Fibroblast of skin of back (primary cell): ENCODE results near the gene MYDGF. TPM values are rescaled to one million over a fixed set of nuclear protein-coding genes. Genes with fewer than 3 reads are reported as not detected.
"Not testable (repeated sequence)": the region's sequence is repeated elsewhere in the genome, so short reads cannot be mapped to it uniquely, and the experiment has no call there.

ENCODE experiments used
- DNase-seq: peaks from one replicate; pipeline ENCODE4 v3.0.0-alpha.2; 2013
- polyA plus RNA-seq, 2 experiments: library from polyadenylated mRNA; unstranded; fragments of 120-200 nt; gene quantifications; one replicate each; pipeline ENCODE4 v1.2.1, GENCODE V29; 2013; ENCODE audit not compliant: insufficient read length in 2 of 2

MYDGF gene
- 253 TPM for polyA plus RNA-seq (2013, experiment 1 of 2; ENCODE audit: insufficient read length)
- polyA plus RNA-seq (2013, experiment 2 of 2; ENCODE audit: insufficient read length): 171 TPM

DNA sequence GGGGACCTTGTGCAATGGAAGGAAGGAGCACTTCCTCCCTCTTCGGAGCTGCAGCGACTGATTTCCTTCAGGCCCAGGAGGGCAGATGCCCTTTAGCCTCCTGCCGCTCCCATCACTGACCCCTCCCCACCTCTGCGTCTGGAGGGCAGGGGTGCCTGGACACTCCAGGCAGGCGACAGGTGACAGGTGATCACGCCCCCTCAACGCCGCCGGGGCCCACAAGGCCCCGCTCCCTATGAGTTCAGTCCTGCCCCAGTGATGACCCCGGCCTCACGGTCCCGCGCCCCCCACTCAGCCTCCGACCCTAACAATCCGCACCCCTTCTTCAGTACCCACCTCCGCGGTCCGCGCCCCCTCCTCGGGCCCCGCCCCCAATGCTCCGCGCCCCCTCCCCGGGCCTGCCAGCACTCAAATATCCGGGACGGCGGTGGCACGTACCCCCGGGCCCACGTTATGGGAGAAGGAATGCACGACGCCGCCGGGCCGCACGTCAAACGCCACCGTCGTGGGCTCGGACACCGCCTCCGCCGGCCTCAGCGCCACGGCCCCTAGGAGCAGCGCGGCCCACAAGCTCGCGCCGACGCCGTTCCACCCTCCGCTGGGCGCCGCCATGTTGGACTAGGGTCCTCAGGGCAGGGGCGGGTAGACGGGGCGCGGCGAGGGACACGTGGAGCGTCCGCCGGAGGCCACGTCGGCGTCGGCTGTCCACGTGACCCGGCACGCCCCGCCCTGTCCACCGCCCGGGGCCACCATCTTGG, at the start of gene MYDGF:
TSS of gene MYDGF (minus strand) at position 620 of the 758 bp plus-strand sequence. CDS start at position 612, 8 bp downstream.
- DNase-seq: peak; percentile 88

DNA sequence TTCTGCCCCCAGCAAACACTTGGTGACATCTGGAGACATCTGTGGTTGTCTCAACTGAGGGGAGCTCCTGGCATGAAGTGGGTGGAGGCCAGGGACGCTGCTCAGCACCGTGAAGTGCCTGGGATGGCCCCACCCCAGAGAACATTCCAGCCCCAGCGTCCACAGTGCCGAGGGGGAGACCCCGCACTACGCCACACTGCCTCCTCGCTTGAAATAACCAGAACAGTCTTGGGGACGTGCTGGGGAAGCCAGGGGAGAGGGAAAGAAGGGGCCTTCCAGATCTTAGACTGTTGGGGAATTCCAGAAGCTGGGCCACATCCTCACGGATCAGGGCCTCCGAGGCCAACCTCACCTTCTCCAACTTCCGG, 49.3 kb upstream of the MYDGF start:
- DNase-seq: no peak

DNA sequence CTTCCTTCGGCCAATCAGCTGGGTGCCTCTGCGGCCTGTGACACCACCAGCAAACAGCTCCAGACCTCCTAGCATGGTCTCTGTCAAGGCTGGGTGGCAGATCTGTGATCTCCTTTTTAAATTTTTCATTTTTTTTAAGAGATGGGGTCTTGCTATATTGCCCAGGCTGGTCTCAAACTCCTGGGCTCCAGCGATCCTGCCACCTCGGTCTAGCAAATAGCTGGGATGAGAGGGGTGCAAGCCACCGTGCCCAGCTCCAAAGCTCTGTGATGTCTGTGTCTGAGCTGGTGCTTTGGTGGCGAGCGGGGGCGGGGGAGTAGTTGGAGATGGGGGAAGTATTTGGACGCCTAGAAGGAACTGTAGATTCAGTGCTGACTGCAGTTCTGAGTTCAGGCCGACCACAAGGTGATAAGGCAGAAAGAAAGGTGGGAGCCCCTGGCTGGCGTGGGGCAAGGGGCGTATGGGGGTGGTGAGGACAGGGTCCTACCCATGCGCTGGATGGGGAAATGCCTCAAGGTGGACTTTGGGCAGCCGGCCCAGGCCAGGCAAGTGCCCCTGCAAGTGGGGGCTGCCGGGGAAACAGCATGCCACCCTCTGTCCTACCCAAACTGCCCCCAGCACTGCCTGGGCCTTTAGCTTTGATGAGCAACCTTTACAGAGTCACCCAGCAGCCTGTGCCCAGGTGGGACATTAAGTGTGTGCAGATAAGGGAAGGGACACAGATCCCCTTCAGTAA, 48.0 kb upstream of the MYDGF start:
- no peak for DNase-seq

DNA sequence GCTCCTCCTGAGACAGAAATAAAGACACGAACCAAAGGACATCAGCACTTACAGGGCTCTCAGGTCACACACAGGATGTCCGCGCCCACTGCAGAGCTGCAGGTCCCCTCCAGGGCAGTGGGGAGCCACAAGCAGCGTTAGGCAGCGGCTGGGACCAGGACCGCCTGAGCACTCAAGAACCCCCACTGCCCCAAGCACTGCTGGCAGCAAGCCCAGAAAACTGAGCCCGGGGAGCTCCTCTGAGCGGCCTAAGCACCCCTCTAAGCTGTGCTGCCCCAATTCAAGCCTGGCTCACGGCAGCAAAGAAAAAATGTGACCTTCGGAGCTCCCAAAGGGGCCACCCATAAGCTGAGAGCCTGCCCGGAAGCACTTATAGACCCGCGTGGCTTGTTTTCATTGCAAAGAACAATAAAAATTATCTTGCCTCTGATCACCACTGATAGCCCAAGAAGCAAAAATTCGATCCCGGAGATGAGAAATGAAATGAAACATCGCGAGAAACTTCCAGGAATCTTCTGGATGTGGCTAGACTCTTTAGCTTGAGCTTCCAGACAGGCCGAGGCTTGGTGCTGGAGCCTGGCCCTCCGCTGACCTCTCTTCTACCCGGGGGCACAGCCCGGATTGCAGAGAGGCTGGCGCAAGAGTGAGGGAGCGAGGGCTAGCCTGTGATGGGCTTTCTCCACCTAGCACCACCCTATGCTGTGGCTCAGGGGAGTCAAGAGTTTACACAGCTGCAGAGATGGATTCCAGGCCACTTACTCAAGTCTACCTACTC, 47.2 kb upstream of the MYDGF start:
- peak; percentile 10 for DNase-seq

DNA sequence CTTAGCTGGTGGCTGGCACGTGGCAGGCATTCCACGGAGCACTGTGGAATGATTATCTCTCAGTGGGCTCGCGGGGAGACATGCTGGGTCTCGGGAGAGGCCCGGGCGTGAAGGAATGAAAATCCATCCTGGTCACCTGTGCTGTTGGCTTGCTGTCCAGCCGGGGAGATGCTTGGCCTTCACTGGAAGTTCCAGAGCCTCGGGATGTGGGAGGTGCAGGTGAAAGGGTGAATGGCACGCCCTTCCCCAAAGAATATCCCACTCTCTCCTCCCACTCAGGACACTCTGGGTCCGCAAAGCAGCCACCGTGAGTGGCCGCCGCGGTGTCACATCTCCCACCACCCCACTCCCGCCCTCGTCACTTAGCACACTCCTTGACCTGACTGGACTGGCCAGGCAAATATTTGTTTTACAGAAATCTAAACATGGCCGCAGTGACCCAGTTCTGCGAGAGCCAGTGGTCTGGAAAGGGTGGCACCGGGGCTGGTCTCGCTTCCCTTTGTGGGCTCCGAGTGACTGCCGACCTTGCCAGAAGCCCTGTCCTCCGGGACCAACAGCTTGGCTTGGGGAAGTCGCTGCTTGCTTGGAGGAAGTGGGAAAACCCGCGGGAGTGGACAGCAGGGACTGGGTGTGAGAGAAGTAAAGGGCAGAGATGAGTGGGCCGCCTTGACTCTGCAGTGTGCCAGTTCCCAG, 45.5 kb upstream of the MYDGF start:
- DNase-seq: no peak

DNA sequence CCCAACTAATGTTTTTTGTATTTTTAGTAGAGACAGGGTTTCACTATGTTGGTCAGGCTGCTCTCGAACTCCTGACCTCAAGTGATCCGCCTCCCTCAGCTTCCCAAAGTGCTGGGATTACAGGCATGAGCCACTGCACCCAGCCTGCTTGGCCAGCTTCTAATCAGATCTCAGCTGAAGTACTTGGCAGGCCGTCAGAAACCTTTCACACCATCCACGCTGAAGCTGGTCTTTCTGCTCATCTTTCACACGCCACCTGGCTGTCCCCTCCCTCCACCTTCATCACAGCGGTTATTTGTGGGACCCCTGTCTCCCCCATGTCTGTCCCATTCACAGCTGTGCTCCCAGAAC, 45.0 kb upstream of the MYDGF start:
- DNase-seq: not testable (repeated sequence)

DNA sequence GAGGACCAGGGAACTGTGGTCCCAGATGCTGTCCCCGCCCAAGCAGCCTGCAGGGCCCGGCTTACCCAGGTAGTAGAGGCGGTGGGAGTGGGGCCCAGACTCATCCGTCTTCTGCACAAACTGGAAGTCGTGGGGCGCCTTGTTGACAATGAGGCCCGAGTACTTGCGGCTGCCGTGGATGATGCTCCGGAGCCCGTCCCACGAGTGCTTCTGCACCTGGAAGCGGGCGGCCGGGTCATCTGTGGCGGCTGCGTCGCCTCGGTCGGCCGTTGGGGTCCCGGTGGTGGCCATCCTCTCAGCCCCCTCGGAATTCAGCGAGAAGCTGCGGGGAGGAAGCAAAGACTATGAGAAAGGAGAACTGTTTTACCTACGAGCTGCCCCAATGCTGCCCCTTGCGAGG, 43.9 kb upstream of the MYDGF start:
- DNase-seq: no peak

DNA sequence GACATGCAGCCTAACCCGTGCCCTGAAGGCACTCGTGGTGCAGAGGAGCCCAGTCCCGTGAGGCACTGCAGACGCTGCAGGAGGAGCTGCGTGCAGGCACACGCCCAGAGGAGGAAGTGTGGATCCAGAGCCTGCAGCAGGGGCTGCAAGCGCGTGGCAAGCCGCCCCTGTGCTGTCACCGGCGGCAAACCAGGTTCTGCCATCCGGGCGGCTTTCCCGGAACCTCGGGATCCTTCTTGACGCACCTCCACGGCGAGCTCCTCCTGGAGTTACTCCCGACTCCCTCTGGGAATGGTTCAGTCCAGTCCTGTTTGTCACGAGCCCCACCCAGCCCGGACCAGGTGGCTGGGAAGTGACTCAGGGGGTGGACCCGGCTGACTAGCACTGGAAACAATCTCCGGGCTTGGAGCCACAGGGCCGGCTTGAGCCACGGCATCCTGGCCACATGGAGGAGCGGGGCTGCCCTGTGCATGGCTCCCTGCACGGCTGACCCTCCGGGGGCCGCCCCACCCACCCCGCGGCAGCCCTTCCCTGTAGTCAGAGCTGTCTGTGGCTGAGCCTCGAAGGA, 43.3 kb upstream of the MYDGF start:
- DNase-seq: peak; percentile 87

DNA sequence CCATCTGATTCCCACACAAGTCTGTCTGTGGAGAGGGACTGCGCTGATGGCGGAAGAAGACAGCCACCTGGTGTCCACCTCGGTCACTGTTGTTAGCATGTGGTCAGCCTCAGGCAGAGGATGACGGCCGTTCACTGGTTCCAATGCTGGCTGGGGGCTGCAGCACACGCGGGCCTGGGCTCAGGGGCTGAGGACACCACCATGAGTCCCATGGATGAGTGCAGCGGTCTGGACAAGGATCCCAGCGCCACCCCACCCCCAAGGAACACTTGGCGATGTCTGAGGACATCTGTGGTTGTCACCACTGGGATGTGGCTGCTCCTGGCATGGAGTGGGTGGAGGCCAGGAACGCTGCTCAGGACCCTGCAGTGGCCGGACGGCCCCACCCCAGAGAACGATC, 42.6 kb upstream of the MYDGF start:
- DNase-seq: no peak

DNA sequence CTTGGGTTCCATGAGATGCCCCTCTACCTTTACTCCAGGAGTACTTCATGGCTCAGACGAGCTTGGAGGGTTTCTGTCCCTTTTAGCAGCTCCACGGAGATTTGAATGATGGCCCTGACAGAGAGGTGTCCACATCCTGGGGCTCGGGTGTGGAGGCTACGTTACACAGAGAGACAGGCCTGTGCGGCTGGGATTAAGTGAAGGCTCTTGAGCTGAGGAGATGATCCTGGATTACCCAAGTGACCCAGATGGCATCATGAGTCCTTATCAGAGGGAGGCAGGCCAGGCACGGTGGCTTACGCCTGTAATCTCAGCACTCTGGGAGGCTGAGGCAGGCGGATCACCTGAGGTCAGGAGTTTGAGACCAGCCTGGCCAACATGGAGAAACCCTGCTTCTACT, 41.1 kb upstream of the MYDGF start:
- DNase-seq: no peak

DNA sequence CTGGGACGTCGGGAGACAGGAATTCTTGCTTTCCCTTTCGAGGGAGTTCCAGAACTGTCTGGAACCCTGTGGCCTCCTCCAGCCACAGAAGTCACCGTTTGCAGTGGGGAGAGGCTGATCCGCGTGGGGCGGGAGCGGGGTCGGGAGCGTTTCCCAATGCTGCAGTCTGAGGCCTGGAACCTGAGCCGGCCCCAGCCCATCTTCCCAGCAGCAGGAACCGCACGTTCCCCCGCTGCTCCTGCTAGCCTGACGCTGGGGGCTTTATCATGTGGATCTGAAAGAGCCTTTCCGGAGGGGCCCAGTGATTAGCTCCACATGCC, 40.1 kb upstream of the MYDGF start:
- DNase-seq: no peak

DNA sequence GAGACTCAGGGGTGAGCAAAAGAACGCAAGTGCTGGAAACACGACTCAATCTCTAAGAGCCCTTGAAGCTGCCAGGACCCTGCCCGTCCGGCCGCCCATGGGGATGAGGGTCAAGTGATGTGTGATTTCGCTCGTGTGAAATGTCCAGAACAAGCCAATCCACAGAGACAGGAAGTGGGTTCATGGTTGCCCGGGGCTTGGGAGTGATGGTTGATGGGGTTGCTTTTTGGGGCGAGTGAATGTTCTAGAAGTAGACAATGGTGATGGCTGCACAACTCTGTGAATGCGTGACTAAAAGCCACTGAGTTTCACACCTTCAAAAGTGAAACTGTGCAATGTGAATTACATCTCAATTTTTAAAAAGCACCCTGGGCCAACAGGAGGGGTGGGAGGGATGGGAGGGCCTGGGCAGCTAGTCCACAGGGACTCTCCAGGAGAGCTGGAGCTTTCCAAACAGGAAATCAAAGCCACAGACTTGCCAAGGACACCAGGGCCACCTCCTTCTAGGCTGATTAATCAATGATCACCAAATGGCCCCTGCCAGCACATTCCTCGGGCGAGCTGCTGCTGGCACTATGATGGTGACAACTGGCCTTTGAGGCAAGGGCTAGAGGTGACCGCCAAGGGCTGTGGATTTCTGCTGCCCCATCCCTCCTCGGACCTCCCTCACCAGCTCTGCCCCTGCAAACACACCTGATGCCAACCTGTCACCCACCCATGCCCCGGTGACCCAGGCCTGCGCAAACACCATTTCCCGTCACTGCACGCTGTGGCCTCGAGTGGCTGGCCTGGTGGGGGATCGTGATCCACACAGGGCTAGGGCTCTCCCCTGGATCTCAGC, 39.5 kb upstream of the MYDGF start:
- peak; percentile 7 for DNase-seq

DNA sequence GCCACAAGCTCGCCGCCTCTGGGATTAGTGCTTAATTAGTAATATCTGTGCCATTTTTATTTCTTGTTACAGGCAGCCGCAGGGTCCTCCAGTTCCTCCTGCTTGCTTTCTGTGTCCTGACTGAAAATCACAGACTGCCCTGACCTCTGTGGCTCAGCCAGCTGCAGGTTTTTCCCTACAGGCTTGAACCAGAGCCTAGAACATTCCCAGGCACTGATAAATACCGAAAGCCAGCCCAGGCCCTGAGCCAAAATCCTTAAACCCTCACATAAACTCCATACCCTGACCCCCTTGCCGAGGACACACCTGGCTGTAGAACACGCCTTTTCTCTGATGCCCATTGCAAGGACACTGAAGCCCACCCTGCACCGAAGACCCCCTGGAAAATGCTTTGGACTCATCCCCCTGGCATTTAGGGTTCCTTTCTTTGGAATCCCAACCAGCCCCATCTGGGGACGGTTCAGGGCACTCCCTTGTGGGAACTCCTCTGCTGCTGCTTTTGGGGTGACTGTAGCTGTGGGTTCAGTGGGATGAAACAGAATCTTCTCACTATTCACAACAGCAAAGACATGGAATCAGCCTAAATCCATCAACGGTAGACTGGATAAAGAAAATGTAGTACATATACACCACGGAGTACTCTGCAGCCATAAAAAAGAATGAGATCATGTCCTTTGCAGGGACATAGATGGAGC, 38.0 kb upstream of the MYDGF start:
- no peak for DNase-seq

DNA sequence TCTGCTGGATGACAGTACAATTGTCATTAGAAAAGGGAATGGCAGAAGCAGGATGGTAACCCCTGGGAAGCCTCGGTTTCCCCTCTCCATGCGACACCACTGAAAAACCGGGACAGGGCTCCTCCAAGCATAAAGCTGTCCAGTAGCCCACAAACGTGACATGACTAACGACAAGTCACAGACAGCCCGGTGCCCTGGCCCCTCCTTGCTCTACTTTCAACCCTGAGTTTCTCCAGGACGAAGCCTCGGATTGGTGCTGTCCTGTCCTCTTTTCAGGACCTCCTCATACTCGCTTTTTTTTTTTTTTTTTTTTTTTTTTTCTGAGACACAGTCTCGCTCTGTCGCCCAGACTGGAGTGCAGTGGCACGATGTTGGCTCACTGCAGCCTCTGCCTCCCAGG, 37.2 kb upstream of the MYDGF start:
- no peak for DNase-seq

DNA sequence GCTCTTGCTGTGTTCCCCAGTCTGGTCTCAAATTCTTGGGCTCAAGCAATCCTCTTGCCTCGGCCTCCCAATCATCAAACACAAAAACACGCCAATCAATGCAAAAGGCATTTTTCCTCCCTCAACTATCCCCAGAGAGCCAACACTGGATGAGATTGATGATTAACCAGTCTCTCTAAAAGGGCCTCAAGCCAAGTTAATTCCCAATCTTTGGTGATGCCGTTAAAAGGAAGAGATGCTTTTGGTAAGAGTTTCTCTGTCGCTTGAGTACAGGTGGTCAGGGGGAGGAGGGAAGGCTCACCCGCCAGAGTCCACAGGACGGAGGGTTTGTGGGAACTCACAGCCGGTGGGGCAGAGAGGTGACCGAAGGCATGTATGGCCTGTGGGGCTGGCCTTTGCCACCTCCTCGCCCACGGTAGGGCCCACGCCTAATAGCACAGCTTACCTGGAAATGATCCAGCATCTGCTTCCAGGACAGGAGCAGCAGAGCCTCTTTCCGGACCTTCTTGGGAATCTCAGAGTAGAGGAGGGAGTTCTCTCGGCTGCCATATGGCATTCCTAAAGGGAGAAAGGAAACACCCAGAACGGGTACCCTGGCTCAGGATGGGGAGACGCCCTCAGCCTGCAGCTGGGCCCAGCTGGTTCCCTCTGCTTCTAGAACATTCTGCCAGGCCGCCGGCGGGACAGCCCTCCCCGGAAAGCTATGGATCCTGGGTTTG, 35.4 kb upstream of the MYDGF start:
- no peak for DNase-seq

DNA sequence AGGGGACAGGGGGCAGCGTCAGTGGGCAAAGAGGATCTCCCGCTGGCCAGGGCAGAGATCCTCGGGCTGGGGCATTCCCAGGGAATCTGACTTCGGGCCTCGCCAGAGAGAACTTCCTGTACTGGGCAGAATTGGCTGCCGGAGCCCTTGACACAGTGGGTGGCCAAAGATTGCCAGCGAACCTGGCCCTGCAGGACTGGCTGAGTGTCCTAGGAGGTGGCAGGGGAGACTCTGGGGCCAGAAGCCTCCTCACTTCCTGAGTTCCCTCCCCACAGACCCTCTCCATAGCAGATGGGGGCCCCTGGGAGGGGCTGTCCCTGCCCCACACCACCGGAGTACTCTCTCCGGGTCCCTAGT, 34.2 kb upstream of the MYDGF start:
- DNase-seq: no peak

DNA sequence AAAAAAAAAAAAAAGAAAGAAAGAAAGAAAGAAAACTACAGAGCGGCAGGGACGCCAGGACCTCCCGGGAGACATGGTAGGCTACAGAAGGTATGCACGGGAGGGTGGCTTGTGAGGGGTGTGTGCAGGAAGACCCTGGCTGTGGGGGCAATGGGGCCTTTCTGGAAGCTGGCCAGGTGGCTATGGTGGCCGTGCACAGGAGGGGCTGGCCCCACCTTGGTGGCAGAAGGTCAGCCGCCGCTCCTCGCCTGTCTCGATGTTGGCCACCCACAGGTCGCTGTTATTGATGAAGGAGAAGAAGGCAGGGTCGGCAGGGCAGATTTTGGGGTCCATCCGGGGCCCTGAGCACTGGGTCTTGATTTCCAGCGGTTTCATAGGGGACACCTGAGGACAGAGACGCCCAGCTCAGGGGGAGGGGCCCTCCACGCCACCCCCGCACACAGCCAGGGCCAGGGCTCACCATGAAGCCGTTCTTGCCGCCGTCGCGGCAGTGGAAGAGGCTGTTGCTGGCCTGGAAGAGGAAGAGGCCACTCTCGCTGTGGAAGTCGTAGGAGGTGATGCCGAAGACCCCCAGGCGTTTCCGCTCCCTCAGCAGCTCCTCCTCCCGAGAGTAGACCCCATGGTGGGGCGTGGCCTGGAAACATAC, 33.7 kb upstream of the MYDGF start:
- DNase-seq: no peak

DNA sequence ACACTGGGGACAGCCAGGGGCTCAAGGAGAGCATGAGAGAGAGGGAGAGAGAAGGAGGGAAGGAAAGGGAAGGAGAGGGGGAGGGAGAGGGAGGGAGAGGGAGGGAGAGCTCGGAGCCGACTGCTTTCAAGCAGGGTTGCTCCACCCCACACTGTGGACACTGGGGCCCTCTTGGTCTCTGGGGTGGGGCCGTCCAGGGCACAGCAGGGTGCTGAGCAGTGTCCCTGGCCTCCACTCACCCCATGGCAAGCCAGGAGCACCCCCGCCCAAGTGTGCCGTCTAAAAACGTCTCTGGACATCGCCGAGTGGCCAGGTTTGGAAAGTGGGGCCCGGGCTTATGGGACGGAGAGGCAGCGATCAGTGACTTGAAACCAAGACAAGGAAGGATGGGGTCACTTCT, 32.6 kb upstream of the MYDGF start:
- no peak for DNase-seq

DNA sequence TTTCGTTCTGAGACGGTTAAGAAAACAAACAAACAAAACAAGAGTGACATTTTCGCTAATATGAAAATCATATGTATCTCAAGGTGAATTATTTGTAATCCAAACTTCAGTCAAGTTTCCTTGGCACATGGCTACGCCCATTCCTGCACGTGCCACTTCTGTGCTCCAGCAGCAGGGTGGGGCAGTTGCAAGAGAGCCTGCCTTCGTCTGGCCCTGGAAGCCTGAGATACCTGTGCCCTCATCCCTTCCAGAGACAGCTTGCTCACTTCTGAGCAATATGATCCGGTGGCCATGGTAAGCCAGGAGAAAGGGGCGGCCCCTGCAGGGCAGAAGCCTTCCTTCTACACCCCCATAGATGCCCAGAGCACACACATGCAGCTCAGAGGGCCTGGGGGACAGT, 31.4 kb upstream of the MYDGF start:
- no peak for DNase-seq

DNA sequence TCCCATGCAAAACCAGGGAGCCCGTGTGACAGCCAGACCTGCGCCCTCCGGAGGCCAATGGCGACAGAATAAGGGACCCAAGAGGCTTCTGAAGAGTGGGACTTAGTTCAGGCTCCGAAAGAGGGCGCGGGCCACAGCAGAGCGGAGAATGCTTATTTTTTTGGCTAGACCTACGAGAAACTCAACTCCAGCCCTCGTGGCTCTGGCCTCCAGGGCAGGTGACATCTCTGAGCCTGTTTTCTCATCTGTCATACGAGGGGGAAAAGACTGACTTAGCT, 30.5 kb upstream of the MYDGF start:
- DNase-seq: no peak
